H9 (cell line): ENCODE measurements around the gene NPAS3. TPM values are rescaled to one million over a fixed set of nuclear protein-coding genes. Genes with fewer than 3 reads are reported as not detected.

Experiments
- DNase-seq: peaks from one replicate; pipeline ENCODE4 v3.0.0-alpha.2; 2017
- H2AFZ ChIP-seq: one replicate; pipeline ENCODE4 v1.6.1; 2013; ENCODE audit warnings: mild to moderate bottlenecking, low read length, control low read depth, moderate library complexity
- H2AK5ac ChIP-seq: 2 replicates; pipeline ENCODE4 v1.6.1; 2013; ENCODE audit warnings: low read length, control low read depth, mixed read lengths; ENCODE audit not compliant: insufficient read length
- H2BK120ac ChIP-seq: one replicate; pipeline ENCODE4 v1.6.1; 2013; ENCODE audit warnings: low read depth, mild to moderate bottlenecking, low read length, control low read depth, inconsistent platforms; ENCODE audit not compliant: poor library complexity, severe bottlenecking
- H2BK12ac ChIP-seq: 2 replicates; pipeline ENCODE4 v1.6.1; 2013; ENCODE audit warnings: low read length, control low read depth, mixed read lengths, low read depth; ENCODE audit not compliant: insufficient read length
- H2BK15ac ChIP-seq: 2 replicates; pipeline ENCODE4 v1.6.1; 2013; ENCODE audit warnings: low read depth, low read length, control low read depth
- H2BK20ac ChIP-seq: one replicate; pipeline ENCODE4 v1.6.1; 2013; ENCODE audit warnings: low read depth, mild to moderate bottlenecking, low read length, control low read depth, inconsistent platforms; ENCODE audit not compliant: poor library complexity, severe bottlenecking
- H2BK5ac ChIP-seq: 2 replicates; pipeline ENCODE4 v1.6.1; 2013; ENCODE audit warnings: low read length, control low read depth, mixed read lengths; ENCODE audit not compliant: insufficient read length
- H3K14ac ChIP-seq: 2 replicates; pipeline ENCODE4 v1.6.1; 2013; ENCODE audit warnings: low read length, control low read depth; ENCODE audit not compliant: insufficient read depth
- H3K18ac ChIP-seq: 2 replicates; pipeline ENCODE4 v1.6.1; 2013; ENCODE audit warnings: low read depth, mild to moderate bottlenecking, mixed read lengths, low read length, control low read depth; ENCODE audit not compliant: insufficient read length
- H3K23ac ChIP-seq: 2 replicates; pipeline ENCODE4 v1.6.1; 2013; ENCODE audit warnings: low read length, control low read depth, mixed read lengths, low read depth; ENCODE audit not compliant: insufficient read length
- H3K23me2 ChIP-seq: 2 replicates; pipeline ENCODE4 v1.6.1; 2013; ENCODE audit warnings: low read depth, mild to moderate bottlenecking, mixed read lengths, low read length, control low read depth; ENCODE audit not compliant: insufficient read length, poor library complexity, severe bottlenecking
- H3K27ac ChIP-seq: 2 replicates; pipeline ENCODE4 v1.5.1; 2013; ENCODE audit warnings: low read length, control low read depth, mixed read lengths, low read depth; ENCODE audit not compliant: insufficient read length
- H3K27me3 ChIP-seq: 2 replicates; pipeline ENCODE4 v1.6.1; 2013; ENCODE audit warnings: low read length, control low read depth, inconsistent platforms; ENCODE audit not compliant: insufficient read depth
- H3K4ac ChIP-seq: 2 replicates; pipeline ENCODE4 v1.6.1; 2013; ENCODE audit warnings: low read depth, mild to moderate bottlenecking, control low read depth, inconsistent platforms, low read length, moderate library complexity
- H3K4me1 ChIP-seq: 2 replicates; pipeline ENCODE4 v1.6.1; 2013; ENCODE audit warnings: low read length, control low read depth, inconsistent platforms; ENCODE audit not compliant: insufficient read depth
- H3K4me2 ChIP-seq: 2 replicates; pipeline ENCODE4 v1.6.1; 2013; ENCODE audit warnings: low read length, control low read depth, mixed read lengths; ENCODE audit not compliant: insufficient read length, insufficient read depth
- H3K56ac ChIP-seq: 2 replicates; pipeline ENCODE4 v1.6.1; 2013; ENCODE audit warnings: low read depth, mild to moderate bottlenecking, mixed read lengths, low read length, control low read depth; ENCODE audit not compliant: insufficient read length
- H3K79me1 ChIP-seq: 2 replicates; pipeline ENCODE4 v1.6.1; 2013; ENCODE audit warnings: low read depth, mild to moderate bottlenecking, moderate library complexity, low read length, control low read depth, inconsistent platforms; ENCODE audit not compliant: insufficient read depth, poor library complexity, severe bottlenecking
- H3K79me2 ChIP-seq: 2 replicates; pipeline ENCODE4 v1.6.1; 2013; ENCODE audit warnings: low read length, control low read depth, inconsistent platforms; ENCODE audit not compliant: insufficient read depth
- H3K9ac ChIP-seq: 2 replicates; pipeline ENCODE4 v1.6.1; 2013; ENCODE audit warnings: low read length, control low read depth, mixed read lengths; ENCODE audit not compliant: insufficient read length; ENCODE audit errors: extremely low read depth
- H3K9me3 ChIP-seq: one replicate; pipeline ENCODE4 v1.6.1; 2013; ENCODE audit warnings: low read depth, low read length, inconsistent platforms; ENCODE audit not compliant: control insufficient read depth
- H3T11ph ChIP-seq: one replicate; pipeline ENCODE4 v1.6.1; 2013; ENCODE audit warnings: mild to moderate bottlenecking, low read length, control low read depth, inconsistent platforms
- H4K20me1 ChIP-seq: one replicate; pipeline ENCODE4 v1.6.1; 2013; ENCODE audit not compliant: control insufficient read depth, insufficient read length, insufficient read depth
- H4K5ac ChIP-seq: 2 replicates; pipeline ENCODE4 v1.6.1; 2013; ENCODE audit warnings: low read depth, mild to moderate bottlenecking, mixed read lengths, low read length, control low read depth; ENCODE audit not compliant: insufficient read length
- H4K8ac ChIP-seq: replicated peaks from 2 replicates; pipeline ENCODE4 v1.6.1; 2013; ENCODE audit warnings: low read length, control low read depth, mixed read lengths, low read depth; ENCODE audit not compliant: insufficient read length
- H4K91ac ChIP-seq: 2 replicates; pipeline ENCODE4 v1.6.1; 2013; ENCODE audit warnings: low read depth, mild to moderate bottlenecking, moderate library complexity, mixed read lengths, low read length, control low read depth; ENCODE audit not compliant: insufficient read length
- H3K27ac Mint-ChIP-seq, 3 experiments: 2 replicates in 2 of 3; 3 replicates in 1 of 3; pipeline ENCODE4 v1.8.0; 2020 to 2021; ENCODE audit warnings: mixed read lengths in 3 of 3, mild to moderate bottlenecking in 1 of 3, moderate library complexity in 1 of 3
- H3K27me3 Mint-ChIP-seq: 2 replicates; pipeline ENCODE4 v1.8.0; 2021; ENCODE audit warnings: low read depth, mild to moderate bottlenecking, moderate library complexity, mixed read lengths
- H3K36me3 Mint-ChIP-seq, 3 experiments: 2 replicates in 2 of 3; 3 replicates in 1 of 3; pipeline ENCODE4 v1.8.0; 2020 to 2021; ENCODE audit warnings: low read depth in 3 of 3, mixed read lengths in 3 of 3; ENCODE audit not compliant: insufficient read depth in 1 of 3
- H3K4me1 Mint-ChIP-seq, 2 experiments: 2 replicates each; pipeline ENCODE4 v1.8.0; 2020; ENCODE audit warnings: mixed read lengths in 2 of 2
- H3K4me3 Mint-ChIP-seq, 2 experiments: 2 replicates in 1 of 2; 3 replicates in 1 of 2; pipeline ENCODE4 v1.8.0; 2020 to 2021; ENCODE audit warnings: mild to moderate bottlenecking in 2 of 2, mixed read lengths in 2 of 2, moderate library complexity in 1 of 2
- H3K9me3 Mint-ChIP-seq, 2 experiments: 2 replicates in 1 of 2; 3 replicates in 1 of 2; pipeline ENCODE4 v1.8.0; 2020; ENCODE audit warnings: mild to moderate bottlenecking in 2 of 2, mixed read lengths in 2 of 2, moderate library complexity in 1 of 2
- CTCF ChIP-seq: fragments of 200-600 bp; sonication (generic); conservative IDR thresholded peaks from 3 replicates; pipeline ENCODE4 v1.8.0; 2021; ENCODE audit warnings: antibody characterized with exemption, mild to moderate bottlenecking
- WGBS: extraction: QIAGEN DNeasy Blood & Tissue Kit; methylation state at CpG from one replicate; pipeline ENCODE4 v1.1.7; 2013; ENCODE audit warnings: missing lambda C conversion rate, low lambda C conversion rate, mixed read lengths; ENCODE audit not compliant: insufficient read length; ENCODE audit errors: extremely low coverage; 5-methylcytosine and 5-hydroxymethylcytosine counted together
- total RNA-seq: library from RNA; stranded (reverse); gene quantifications from 2 replicates; pipeline ENCODE4 v1.2.1, GENCODE V29; 2021

The NPAS3 gene
- total RNA-seq, 1 experiment from 2014 or later, result 0.17 TPM

- H2BK12ac ChIP-seq, result no peak overlapping the region
- no peak overlapping the region for H3K4me3 Mint-ChIP-seq
- H3K27me3 ChIP-seq, result no peaks in the 10 kb centered on the region
- no peak overlapping the region for H2AFZ ChIP-seq
- peaks cover 3% of the 10 kb centered on the region; the same call in 1 of the 2 replicates for H3K4me1 ChIP-seq
- H3K79me2 ChIP-seq, result no peaks in the 10 kb centered on the region
- H2BK5ac ChIP-seq, result no peak overlapping the region
- H3K4ac ChIP-seq, result no peak overlapping the region
- H2BK15ac ChIP-seq, result no peak overlapping the region
- no peaks in the 10 kb centered on the region for H3K79me1 ChIP-seq
- no peak overlapping the region for H4K91ac ChIP-seq
- H3K56ac ChIP-seq, result no peak overlapping the region
- H2BK20ac ChIP-seq, result no peak overlapping the region
- no peak overlapping the region for H2BK120ac ChIP-seq
- no peak overlapping the region for H3K23ac ChIP-seq
- no peak overlapping the region for H3T11ph ChIP-seq
- no peak overlapping the region for H3K9ac ChIP-seq
- no peaks in the 10 kb centered on the region for H3K36me3 Mint-ChIP-seq
- H4K5ac ChIP-seq, result no peak overlapping the region
- H3K4me2 ChIP-seq, result no peak overlapping the region
- H4K8ac ChIP-seq, result no peak overlapping the region
- H3K23me2 ChIP-seq, result no peaks in the 10 kb centered on the region
- TF ChIP-seq CTCF, result no peak
- H4K20me1 ChIP-seq, result no peaks in the 10 kb centered on the region
- H3K27ac ChIP-seq, result no peak overlapping the region
- H3K27me3 Mint-ChIP-seq, result no peaks in the 10 kb centered on the region
- no peak overlapping the region for H3K14ac ChIP-seq
- no peak for DNase-seq
- H3K9me3 Mint-ChIP-seq, result no peaks in the 10 kb centered on the region
- no peaks in the 10 kb centered on the region for H3K9me3 ChIP-seq
- no peak overlapping the region for H3K18ac ChIP-seq
- H2AK5ac ChIP-seq, result no peak overlapping the region
- peaks cover 5% of the 10 kb centered on the region in 2 experiments for H3K4me1 Mint-ChIP-seq
- no peak overlapping the region; a peak in 1 of 7 replicates for H3K27ac Mint-ChIP-seq
- no CpG with 5 or more reads among the region's 4 CpGs for WGBS
These were observed 298.5 kb downstream of the NPAS3 start for GRCh38 chr14:33237115-33237740.
